ENCODE data around the gene CGREF1. TPM values are rescaled to one million over a fixed set of nuclear protein-coding genes. Genes with fewer than 3 reads are reported as not detected.

CGREF1 gene
- total and polyA plus RNA-seq, 2 donors (not counting 3 experiments of a cell fraction or from before 2014, with no cell fraction given): 2.9 to 5.8 TPM

GRCh38 chr2:27050996-27051901 lies 67.7 kb downstream of the CGREF1 start, which contains the start of gene AGBL5:
Gene AGBL5, plus strand, starts transcription at chr2:27051668. Its CDS starts 1,291 bp downstream, at chr2:27052959.
- FAIRE-seq: peak; percentile 98
- dilution Hi-C loops (cut with MboI; ENCODE audit: extremely low pct_ligation_motif_present, low sequenced_read_pairs): no loop called here
- no TSS peak for BruUV-seq (replicated peaks)
- peak; percentile 96 for DNase-seq (ENCODE audit: low read depth, low spot score)
- Histone ChIP-seq H3K4me2 (ENCODE audit: insufficient read depth, low read length) (peak within 1 kb of the TSS; percentile 82), H3K9ac (replicated peaks; ENCODE audit: extremely low read depth, insufficient read depth, low read length) (peak within 1 kb of the TSS; percentile 61), H3K27ac (ENCODE audit: insufficient read depth, low read depth, low read length) (peak within 1 kb of the TSS; percentile 60), H3K36me3 (ENCODE audit: control insufficient read depth in 2 of 2, extremely low read depth in 1 of 2, insufficient read depth in 2 of 2, low read length in 2 of 2) (peaks cover 3 to 22% of the 10 kb centered on the region in 2 experiments), H3K4me1 (ENCODE audit: control insufficient read depth, extremely low read depth, insufficient read depth, low read length) (peaks cover 12% of the 10 kb centered on the region), H3K4me3 (replicated peaks in 1 of 3; ENCODE audit: insufficient read depth in 1 of 3, low read depth in 1 of 3, low read length in 3 of 3) (peak within 1 kb of the TSS; percentile 67 to 93 (median 73)), H3K79me2 (ENCODE audit: control insufficient read depth, insufficient read depth, low read length) (no peaks in the 10 kb centered on the region), H3K9me3 (replicated peaks; ENCODE audit: control insufficient read depth, insufficient read depth, low read length) (no peaks in the 10 kb centered on the region), H2AFZ (ENCODE audit: low read depth, low read length) (peak within 1 kb of the TSS; percentile 93), H3K27me3 (ENCODE audit: control insufficient read depth in 2 of 2, insufficient read depth in 2 of 2, low read length in 2 of 2) (no peaks in the 10 kb centered on the region), H4K20me1 (replicated peaks; ENCODE audit: control insufficient read depth, extremely low read depth, insufficient read depth, low read length) (no peaks in the 10 kb centered on the region), H3K9me1 (replicated peaks; ENCODE audit: control insufficient read depth, extremely low read depth, insufficient read depth, low read length) (no peaks in the 10 kb centered on the region)
- CTCF ChIA-PET: interaction anchor here (0.7 to 5.9 kb wide), 19 partner anchors 8 to 252 kb away, joined by 3 to 39 read pairs (median 4); partner anchors contain the start of genes KHK, OST4, PREB and TMEM214
- intact Hi-C loops (cut with micrococcal nuclease): loop anchor here (1.0 kb wide), 6 partner anchors 19 to 90 kb away; partner anchors contain the start of genes KHK, OST4, PREB and TMEM214
- POLR2A ChIA-PET: interaction anchor here (1.1 to 2.2 kb wide), 3 partner anchors 20 to 36 kb away, joined by 3 to 7 read pairs (median 4); partner anchors contain the start of genes KHK and OST4
- TF ChIP-seq MYC (IDR thresholded peaks at IDR 0.05; ENCODE audit: low read depth, low read length) (no peak), POLR2AphosphoS5 (IDR thresholded peaks at IDR 0.05; ENCODE audit: insufficient read depth, low read depth, low read length) (peak; percentile 76)
- TF ChIP-seq, protein P1, sequence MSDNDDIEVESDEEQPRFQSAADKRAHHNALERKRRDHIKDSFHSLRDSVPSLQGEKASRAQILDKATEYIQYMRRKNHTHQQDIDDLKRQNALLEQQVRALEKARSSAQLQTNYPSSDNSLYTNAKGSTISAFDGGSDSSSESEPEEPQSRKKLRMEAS (IDR thresholded peaks at IDR 0.05; ENCODE audit: insufficient read depth, insufficient read length): peak; percentile 70

Other genes with a start within 250 kb of the CGREF1 start
- 5.0 and 6.1 TPM in 2 replicates for gene MAPRE3, start 148.5 kb downstream of the CGREF1 start, total RNA-seq
- gene MAPRE3, start 148.5 kb downstream of the CGREF1 start, polyA plus RNA-seq: 4.4 and 6.7 TPM in 2 replicates
- 107 and 109 TPM in 2 replicates for gene TMEM214, start 86.2 kb downstream of the CGREF1 start, total RNA-seq
- 163 and 187 TPM in 2 replicates for gene TMEM214, start 86.2 kb downstream of the CGREF1 start, polyA plus RNA-seq
- gene AGBL5, start 67.5 kb downstream of the CGREF1 start, total RNA-seq: 27.5 and 28.2 TPM in 2 replicates
- gene AGBL5, start 67.5 kb downstream of the CGREF1 start, polyA plus RNA-seq: 40.4 and 41.9 TPM in 2 replicates
- 415 TPM in 2 replicates for gene OST4, start 47.5 kb downstream of the CGREF1 start, total RNA-seq
- gene OST4, start 47.5 kb downstream of the CGREF1 start, polyA plus RNA-seq: 1,189 and 2,226 TPM in 2 replicates
- 4.1 and 16.6 TPM in 2 replicates for gene EMILIN1, start 40.5 kb downstream of the CGREF1 start, total RNA-seq
- gene EMILIN1, start 40.5 kb downstream of the CGREF1 start, polyA plus RNA-seq: 11.7 and 15.5 TPM in 2 replicates
- gene KHK, start 32.4 kb downstream of the CGREF1 start, total RNA-seq: 3.7 and 4.4 TPM in 2 replicates
- gene KHK, start 32.4 kb downstream of the CGREF1 start, polyA plus RNA-seq: 2.4 and 2.9 TPM in 2 replicates
- gene ABHD1, start 4.7 kb upstream of the CGREF1 start, total RNA-seq: not detected in 2 replicates
- gene ABHD1, start 4.7 kb upstream of the CGREF1 start, polyA plus RNA-seq: 0.07 and 0.41 TPM in 2 replicates
- 45.6 and 47.2 TPM in 2 replicates for gene PREB, start 15.5 kb upstream of the CGREF1 start, total RNA-seq
- gene PREB, start 15.5 kb upstream of the CGREF1 start, polyA plus RNA-seq: 73.3 and 73.4 TPM in 2 replicates
- gene PRR30, start 20.3 kb upstream of the CGREF1 start, total RNA-seq: not detected in 2 replicates
- not detected in 2 replicates for gene PRR30, start 20.3 kb upstream of the CGREF1 start, polyA plus RNA-seq
- not detected in 2 replicates for gene TCF23, start 29.9 kb upstream of the CGREF1 start, total RNA-seq
- not detected in 2 replicates for gene TCF23, start 29.9 kb upstream of the CGREF1 start, polyA plus RNA-seq
- gene ATRAID, start 92.9 kb upstream of the CGREF1 start, total RNA-seq: 84.3 and 86.6 TPM in 2 replicates
- gene ATRAID, start 92.9 kb upstream of the CGREF1 start, polyA plus RNA-seq: 280 and 283 TPM in 2 replicates
- gene SLC5A6, start 93.1 kb upstream of the CGREF1 start, total RNA-seq: 42.7 and 52.0 TPM in 2 replicates
- gene SLC5A6, start 93.1 kb upstream of the CGREF1 start, polyA plus RNA-seq: 76.8 and 92.5 TPM in 2 replicates
- gene CAD, start 98.2 kb upstream of the CGREF1 start, total RNA-seq: 81.0 and 91.4 TPM in 2 replicates
- 60.3 and 66.5 TPM in 2 replicates for gene CAD, start 98.2 kb upstream of the CGREF1 start, polyA plus RNA-seq
- gene SLC30A3, start 143.9 kb upstream of the CGREF1 start, total RNA-seq: 9.2 and 16.7 TPM in 2 replicates
- gene SLC30A3, start 143.9 kb upstream of the CGREF1 start, polyA plus RNA-seq: 63.9 and 79.9 TPM in 2 replicates
- 0.16 and 0.77 TPM in 2 replicates for gene DNAJC5G, start 156.3 kb upstream of the CGREF1 start, total RNA-seq
- gene DNAJC5G, start 156.3 kb upstream of the CGREF1 start, polyA plus RNA-seq: 1.4 and 1.7 TPM in 2 replicates
- 0.42 and 0.51 TPM in 2 replicates for gene TRIM54, start 163.3 kb upstream of the CGREF1 start, total RNA-seq
- gene TRIM54, start 163.3 kb upstream of the CGREF1 start, polyA plus RNA-seq: 1.6 and 1.7 TPM in 2 replicates
- 0.75 TPM in 1 of 2 replicates, not detected in the other for gene UCN, start 189.3 kb upstream of the CGREF1 start, total RNA-seq
- gene UCN, start 189.3 kb upstream of the CGREF1 start, polyA plus RNA-seq: 1.2 and 1.6 TPM in 2 replicates
- 66.5 and 74.7 TPM in 2 replicates for gene MPV17, start 204.0 kb upstream of the CGREF1 start, total RNA-seq
- 260 and 267 TPM in 2 replicates for gene MPV17, start 204.0 kb upstream of the CGREF1 start, polyA plus RNA-seq
- gene GTF3C2, start 237.6 kb upstream of the CGREF1 start, total RNA-seq: 57.4 and 63.2 TPM in 2 replicates
- 59.7 and 68.3 TPM in 2 replicates for gene GTF3C2, start 237.6 kb upstream of the CGREF1 start, polyA plus RNA-seq

Measured in endothelial cell of umbilical vein (primary cell).